H1 (cell line): ENCODE data around the gene YWHAQ. TPM values are rescaled to one million over a fixed set of nuclear protein-coding genes. Genes with fewer than 3 reads are reported as not detected.

Source experiments
- CTCF ChIA-PET: fragments of 300-600 bp; sonication (Branson Sonifier 250); formaldehyde crosslinking; loops from one replicate; lab custom pipeline; 2021; ENCODE audit not compliant: partially characterized antibody; lab: Charles Lee
- POLR2A ChIA-PET: fragments of 300-600 bp; sonication (Branson Sonifier 250); formaldehyde crosslinking; loops from one replicate; lab custom pipeline; 2021; ENCODE audit warnings: inconsistent platforms; ENCODE audit not compliant: partially characterized antibody; lab: Charles Lee
- DNase-seq, 2 experiments: peaks; one replicate each; pipeline versions ENCODE4 v3.0.0 to v3.0.0-alpha.2; 2010 to 2022; ENCODE audit warnings: low spot score in 2 of 2, low read depth in 1 of 2, mixed read lengths in 1 of 2
- FAIRE-seq: peaks from 2 replicates; lab custom pipeline; 2011; peaks lifted over from hg19 to GRCh38; lab: Jason Lieb, UNC
- H2AFZ ChIP-seq: 2 replicates; pipeline ENCODE4 v1.8.1; 2012; ENCODE audit warnings: low read length, inconsistent platforms
- H2AK5ac ChIP-seq: 2 replicates; pipeline ENCODE4 v1.6.1; 2013; ENCODE audit warnings: low read depth, low read length
- H2BK120ac ChIP-seq: replicated peaks from 2 replicates; pipeline ENCODE3; 2013; ENCODE audit warnings: low read depth, low read length, inconsistent platforms
- H2BK12ac ChIP-seq: 2 replicates; pipeline ENCODE4 v1.6.1; 2013; ENCODE audit warnings: low read depth, low read length
- H2BK15ac ChIP-seq: 2 replicates; pipeline ENCODE4 v1.6.1; 2013; ENCODE audit warnings: low read length
- H2BK20ac ChIP-seq: 2 replicates; pipeline ENCODE4 v1.6.1; 2013; ENCODE audit warnings: low read length
- H2BK5ac ChIP-seq: 2 replicates; pipeline ENCODE4 v1.6.1; 2013; ENCODE audit warnings: low read depth, low read length
- H3K14ac ChIP-seq: 2 replicates; pipeline ENCODE4 v1.6.1; 2013; ENCODE audit warnings: inconsistent platforms; ENCODE audit not compliant: insufficient read length
- H3K18ac ChIP-seq: 2 replicates; pipeline ENCODE4 v1.6.1; 2013; ENCODE audit warnings: low read length; ENCODE audit errors: extremely low read depth
- H3K23ac ChIP-seq: 2 replicates; pipeline ENCODE4 v1.6.1; 2013; ENCODE audit warnings: inconsistent platforms; ENCODE audit not compliant: insufficient read length
- H3K23me2 ChIP-seq: 2 replicates; pipeline ENCODE4 v1.6.1; 2013; ENCODE audit warnings: low read depth, low read length
- H3K27ac ChIP-seq: 2 replicates; pipeline ENCODE4 v1.6.1; 2011; ENCODE audit warnings: low read depth, low read length, inconsistent platforms
- H3K27me3 ChIP-seq, 4 experiments: replicated peaks in 1 of 4; 1 replicate in 1 of 4; 2 replicates in 3 of 4; pipeline versions ENCODE4 v1.6.1 to v1.8.1; 2011 to 2013; ENCODE audit warnings: low read length in 3 of 4, mild to moderate bottlenecking in 3 of 4, inconsistent platforms in 2 of 4, mixed read lengths in 2 of 4, moderate library complexity in 1 of 4; ENCODE audit not compliant: control insufficient read depth in 3 of 4, insufficient read depth in 3 of 4; ENCODE audit errors: extremely low read depth in 1 of 4
- H3K36me3 ChIP-seq, 4 experiments: 2 replicates each; pipeline versions ENCODE4 v1.6.1 to v1.8.1; 2011 to 2013; ENCODE audit warnings: mild to moderate bottlenecking in 4 of 4, low read length in 3 of 4, moderate library complexity in 2 of 4, control low read depth in 1 of 4, inconsistent platforms in 1 of 4; ENCODE audit not compliant: insufficient read depth in 4 of 4, control insufficient read depth in 2 of 4
- H3K4ac ChIP-seq: replicated peaks from 2 replicates; pipeline ENCODE3; 2013; ENCODE audit warnings: low read length, low read depth, mixed read lengths, inconsistent platforms; ENCODE audit not compliant: insufficient read length
- H3K4me1 ChIP-seq, 4 experiments: replicated peaks in 1 of 4; 1 replicate in 1 of 4; 2 replicates in 3 of 4; pipeline versions ENCODE4 v1.6.1 to v1.8.1; 2011 to 2013; ENCODE audit warnings: low read length in 3 of 4, inconsistent platforms in 2 of 4, mixed read lengths in 1 of 4; ENCODE audit not compliant: insufficient read depth in 4 of 4, control insufficient read depth in 3 of 4
- H3K4me2 ChIP-seq, 2 experiments: 2 replicates each; pipeline versions ENCODE4 v1.6.1 to v1.8.1; 2011 to 2013; ENCODE audit warnings: low read depth in 2 of 2, low read length in 2 of 2, control low read depth in 1 of 2, inconsistent platforms in 1 of 2, mild to moderate bottlenecking in 1 of 2; ENCODE audit not compliant: insufficient read depth in 1 of 2
- H3K4me3 ChIP-seq, 4 experiments: fragments of 200-600, 300-600 bp in 1 of 4; sonication (generic), shearing (Covaris generic), sonication (Bioruptor Twin) in 1 of 4; 2 replicates each; pipeline versions ENCODE4 v1.5.1 to v1.8.1; 2011 to 2016; ENCODE audit warnings: low read length in 4 of 4, low read depth in 3 of 4, control low read depth in 2 of 4, inconsistent platforms in 2 of 4, mild to moderate bottlenecking in 2 of 4, mixed read lengths in 1 of 4, moderate library complexity in 1 of 4; ENCODE audit not compliant: insufficient read depth in 2 of 4; ENCODE audit errors: extremely low read depth in 1 of 4
- H3K56ac ChIP-seq: replicated peaks from 2 replicates; pipeline ENCODE3; 2013; ENCODE audit warnings: low read depth, mild to moderate bottlenecking, mixed read lengths, low read length, inconsistent platforms; ENCODE audit not compliant: insufficient read length
- H3K79me1 ChIP-seq: 2 replicates; pipeline ENCODE4 v1.6.1; 2013; ENCODE audit warnings: low read depth, low read length, control low read depth
- H3K79me2 ChIP-seq, 2 experiments: 2 replicates each; pipeline versions ENCODE4 v1.6.1 to v1.8.1; 2012 to 2013; ENCODE audit warnings: low read length in 2 of 2, mild to moderate bottlenecking in 2 of 2, inconsistent platforms in 1 of 2; ENCODE audit not compliant: insufficient read depth in 2 of 2, control insufficient read depth in 1 of 2
- H3K9ac ChIP-seq, 4 experiments: replicated peaks in 1 of 4; 1 replicate in 1 of 4; 2 replicates in 3 of 4; pipeline versions ENCODE4 v1.6.1 to v1.8.1; 2011 to 2013; ENCODE audit warnings: low read depth in 3 of 4, low read length in 3 of 4, control low read depth in 2 of 4, mild to moderate bottlenecking in 2 of 4, moderate library complexity in 2 of 4, inconsistent platforms in 1 of 4; ENCODE audit errors: extremely low read depth in 1 of 4
- H3K9me3 ChIP-seq, 2 experiments: 2 replicates each; pipeline versions ENCODE4 v1.6.1 to v1.8.1; 2012 to 2013; ENCODE audit warnings: mild to moderate bottlenecking in 2 of 2, moderate library complexity in 2 of 2, control low read depth in 1 of 2, inconsistent platforms in 1 of 2, low read depth in 1 of 2, low read length in 1 of 2, mixed read lengths in 1 of 2; ENCODE audit not compliant: insufficient read depth in 2 of 2
- H4K20me1 ChIP-seq, 2 experiments: replicated peaks in 1 of 2; 2 replicates each; pipeline versions ENCODE3 to v1.8.1; 2011 to 2013; ENCODE audit warnings: inconsistent platforms in 2 of 2, low read length in 2 of 2, mild to moderate bottlenecking in 1 of 2; ENCODE audit not compliant: insufficient read depth in 2 of 2, control insufficient read depth in 1 of 2
- H4K5ac ChIP-seq: 2 replicates; pipeline ENCODE4 v1.6.1; 2013; ENCODE audit warnings: low read length, low read depth, mixed read lengths, inconsistent platforms; ENCODE audit not compliant: insufficient read length
- H4K8ac ChIP-seq: 2 replicates; pipeline ENCODE4 v1.8.0; 2013; ENCODE audit warnings: mild to moderate bottlenecking, moderate library complexity, low read length, inconsistent platforms; ENCODE audit not compliant: insufficient read depth; ENCODE audit errors: extremely low read depth
- H4K91ac ChIP-seq: replicated peaks from 2 replicates; pipeline ENCODE3; 2013; ENCODE audit warnings: low read length, mixed read lengths, inconsistent platforms; ENCODE audit not compliant: insufficient read length
- ASH2L ChIP-seq: fragments of 200-600, 300-600 bp; sonication (generic); IDR thresholded peaks from one replicate; pipeline ENCODE4 v1.7.1; 2017; ENCODE audit warnings: low read length
- BACH1 ChIP-seq: IDR thresholded peaks from 2 replicates; pipeline ENCODE4 v1.6.1; 2012; ENCODE audit warnings: low read length, improper control_type of control experiment
- GABPA ChIP-seq: IDR thresholded peaks from 2 replicates; pipeline ENCODE4 v1.6.1; 2011; ENCODE audit warnings: mild to moderate bottlenecking, low read length, moderate library complexity, borderline replicate concordance; ENCODE audit not compliant: insufficient read depth
- JUN ChIP-seq: IDR thresholded peaks from 2 replicates; pipeline ENCODE4 v1.6.1; 2011; ENCODE audit warnings: low read depth, mild to moderate bottlenecking, improper control_type of control experiment, low read length
- KDM4A ChIP-seq: IDR thresholded peaks from one replicate; pipeline ENCODE4 v1.7.1; 2012; ENCODE audit warnings: low read depth, mild to moderate bottlenecking, moderate library complexity, low read length, inconsistent platforms; ENCODE audit not compliant: severe bottlenecking
- RFX5 ChIP-seq: IDR thresholded peaks from 2 replicates; pipeline ENCODE4 v1.6.1; 2011; ENCODE audit warnings: low read depth, low read length, improper control_type of control experiment, borderline replicate concordance
- RNF2 ChIP-seq: fragments of 200-900, 300-1000 bp; sonication (generic); IDR thresholded peaks from 2 replicates; pipeline ENCODE4 v1.7.1; 2016; ENCODE audit warnings: borderline replicate concordance, low read depth, mild to moderate bottlenecking, antibody characterized with exemption, low read length; ENCODE audit not compliant: poor library complexity, severe bottlenecking; ENCODE audit errors: missing control alignments
- RXRA ChIP-seq: IDR thresholded peaks from 2 replicates; pipeline ENCODE4 v1.6.1; 2011; ENCODE audit warnings: low read depth, mild to moderate bottlenecking, low read length, moderate library complexity; ENCODE audit not compliant: insufficient read depth
- SP2 ChIP-seq: IDR thresholded peaks from 2 replicates; pipeline ENCODE4 v1.6.1; 2012; ENCODE audit warnings: mild to moderate bottlenecking, low read length, inconsistent platforms
- WGBS, 2 experiments: shearing (Covaris generic) in 1 of 2; methylation state at CpG; one replicate each; pipeline versions ENCODE4 v1.1.6 to v1.1.7; 2013 to 2015; ENCODE audit warnings: low lambda C conversion rate in 2 of 2, mixed read lengths in 2 of 2, inconsistent platforms in 1 of 2, low coverage in 1 of 2, missing lambda C conversion rate in 1 of 2; ENCODE audit not compliant: insufficient replicate concordance in 2 of 2, insufficient coverage in 1 of 2, insufficient read length in 1 of 2; ENCODE audit errors: extremely low coverage in 1 of 2, missing lambda C conversion rate in 1 of 2; 5-methylcytosine and 5-hydroxymethylcytosine counted together
- polyA plus RNA-seq, 7 experiments: library from polyadenylated mRNA; depleted of rRNA in 3 of 7; stranded (reverse) in 5 of 7; unstranded in 2 of 7; fragments of >200 nt in 5 of 7; fragments of 200-250 nt in 2 of 7; gene quantifications; 1 replicate in 5 of 7; 2 replicates in 1 of 7; 4 replicates in 1 of 7; pipeline versions ENCODE4 v1.2.1 to v1.2.3, GENCODE V29; 2011 to 2013; ENCODE audit warnings: missing spikeins in 2 of 7, mixed read lengths in 2 of 7
- total RNA-seq: library from RNA; stranded (reverse); fragmentation: NEBNext Ultra II Directional; extraction: Animal tissue kit (Norgen Biotek cat#: 25700); gene quantifications from 2 replicates; pipeline ENCODE4 v1.2.1, GENCODE V29; 2021
- TF ChIP-seq, protein P1 (sequence below): IDR thresholded peaks from 2 replicates; pipeline ENCODE4 v1.6.1; 2011; ENCODE audit warnings: low read depth, mild to moderate bottlenecking, low read length; ENCODE audit not compliant: insufficient read depth

YWHAQ gene
- total and polyA plus RNA-seq, 2 of the 8 experiments (the other 6 are each of a cell fraction or from before 2014, with no cell fraction given) = 244 to 480 TPM

- DNase-seq (no peak), FAIRE-seq (no peak)
- H3K4me2 ChIP-seq = no peak overlapping the region
- peaks cover 1 to 2% of the 10 kb centered on the region in 2 experiments for H4K20me1 ChIP-seq
- WGBS, 2 experiments = 91% methylated on average over 3 of the region's 3 CpGs; no CpG with 5 or more reads in 1 of the 2 experiments
- H3K4me1 ChIP-seq = peaks cover 0 to 5% (median 3%) of the 10 kb centered on the region in 4 experiments; a peak in 5 of 7 replicates
- H2BK120ac ChIP-seq = no peak overlapping the region
- no peak overlapping the region for H4K8ac ChIP-seq
- H3K9me3 ChIP-seq = no peaks in the 10 kb centered on the region
- CTCF ChIA-PET = interaction anchor here (1.4 to 3.2 kb wide), 3 partner anchors 23 to 136 kb away, joined by 3 to 13 read pairs (median 5); no protein-coding TSS in a partner anchor
- no peak overlapping the region for H4K91ac ChIP-seq
- H2BK5ac ChIP-seq = no peak overlapping the region
- H2AFZ ChIP-seq = no peak overlapping the region
- no peak overlapping the region for H3K27ac ChIP-seq
- no peaks in the 10 kb centered on the region for H3K79me1 ChIP-seq
- no peak overlapping the region for H3K9ac ChIP-seq
- H3K23ac ChIP-seq = no peak overlapping the region
- POLR2A ChIA-PET = no interaction called here
- H3K23me2 ChIP-seq = peaks cover 12% of the 10 kb centered on the region
- no peak overlapping the region for H3K4me3 ChIP-seq
- H2BK12ac ChIP-seq = no peak overlapping the region
- H4K5ac ChIP-seq = no peak overlapping the region
- no peak overlapping the region for H3K14ac ChIP-seq
- no peaks in the 10 kb centered on the region for H3K36me3 ChIP-seq
- peaks cover 5 to 10% of the 10 kb centered on the region in 2 experiments for H3K79me2 ChIP-seq
- H3K4ac ChIP-seq = no peak overlapping the region
- TF ChIP-seq GABPA = no peak
- TF ChIP-seq JUN = no peak
- no peak for TF ChIP-seq RFX5
- no peak for TF ChIP-seq ASH2L
- no peak for TF ChIP-seq SP2
- TF ChIP-seq RXRA = no peak
- no peak for TF ChIP-seq KDM4A
- no peak for TF ChIP-seq RNF2
- no peak for TF ChIP-seq BACH1
- TF ChIP-seq, protein P1, sequence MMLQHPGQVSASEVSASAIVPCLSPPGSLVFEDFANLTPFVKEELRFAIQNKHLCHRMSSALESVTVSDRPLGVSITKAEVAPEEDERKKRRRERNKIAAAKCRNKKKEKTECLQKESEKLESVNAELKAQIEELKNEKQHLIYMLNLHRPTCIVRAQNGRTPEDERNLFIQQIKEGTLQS = no peak
- H3K18ac ChIP-seq = no peak overlapping the region
- no peak overlapping the region for H3K56ac ChIP-seq
- no peak overlapping the region for H2AK5ac ChIP-seq
- no peak overlapping the region for H2BK20ac ChIP-seq
- no peak overlapping the region for H2BK15ac ChIP-seq
- H3K27me3 ChIP-seq = peaks cover 0 to 15% (median 8%) of the 10 kb centered on the region in 4 experiments; a peak in 3 of 7 replicates
These were observed 3.3 kb upstream of the YWHAQ start for GRCh38 chr2:9634133-9634532.
